ENCODE results near the gene ADI1.
"Not testable (repeated sequence)": the region's sequence is repeated elsewhere in the genome, so short reads cannot be mapped to it uniquely, and the experiment has no call there.

Gene ADI1

GRCh38 chr2:3518496-3519254 is 656 bp downstream of the ADI1 start:
- TF ChIP-seq CTCF (IDR thresholded peaks at IDR 0.05; ENCODE audit: borderline replicate concordance, insufficient read depth, low read depth, low read length): no peak
- H3K4me3 ChIP-seq (ENCODE audit: low read depth, low read length): peak overlapping the region; percentile 84

GRCh38 chr2:3517948-3518495 is 1.3 kb downstream of the ADI1 start:
- no peak for TF ChIP-seq CTCF (IDR thresholded peaks at IDR 0.05; ENCODE audit: borderline replicate concordance, insufficient read depth, low read depth, low read length)
- peak overlapping the region; percentile 84 for H3K4me3 ChIP-seq (ENCODE audit: low read depth, low read length)

- TF ChIP-seq CTCF (IDR thresholded peaks at IDR 0.05; ENCODE audit: borderline replicate concordance, insufficient read depth, low read depth, low read length): no peak
- no peak overlapping the region for H3K4me3 ChIP-seq (ENCODE audit: low read depth, low read length)
Observed at GRCh38 chr2:3516831-3517230, 2.5 kb downstream of the ADI1 start.

- H3K4me3 ChIP-seq (ENCODE audit: low read depth, low read length): not testable (repeated sequence)
Observed at GRCh38 chr2:3515438-3515837, 3.9 kb downstream of the ADI1 start.

GRCh38 chr2:3513026-3513810 is 6.1 kb downstream of the ADI1 start:
- no peak overlapping the region for H3K4me3 ChIP-seq (ENCODE audit: low read depth, low read length)
- no peak for TF ChIP-seq CTCF (IDR thresholded peaks at IDR 0.05; ENCODE audit: borderline replicate concordance, insufficient read depth, low read depth, low read length)

GRCh38 chr2:3512086-3512485 is 7.2 kb downstream of the ADI1 start:
- no peak overlapping the region for H3K4me3 ChIP-seq (ENCODE audit: low read depth, low read length)
- no peak for TF ChIP-seq CTCF (IDR thresholded peaks at IDR 0.05; ENCODE audit: borderline replicate concordance, insufficient read depth, low read depth, low read length)

- no peak for TF ChIP-seq CTCF (IDR thresholded peaks at IDR 0.05; ENCODE audit: borderline replicate concordance, insufficient read depth, low read depth, low read length)
- H3K4me3 ChIP-seq (ENCODE audit: low read depth, low read length): no peak overlapping the region
Observed at GRCh38 chr2:3505771-3506170, 13.6 kb downstream of the ADI1 start.

All from GM12875 (cell line).